Measurements from ENCODE around the gene SELENOS. TPM values are rescaled to one million over a fixed set of nuclear protein-coding genes. Genes with fewer than 3 reads are reported as not detected.

SELENOS gene
- total RNA-seq, 1 donor from 2014 or later: 32.0 TPM

DNA sequence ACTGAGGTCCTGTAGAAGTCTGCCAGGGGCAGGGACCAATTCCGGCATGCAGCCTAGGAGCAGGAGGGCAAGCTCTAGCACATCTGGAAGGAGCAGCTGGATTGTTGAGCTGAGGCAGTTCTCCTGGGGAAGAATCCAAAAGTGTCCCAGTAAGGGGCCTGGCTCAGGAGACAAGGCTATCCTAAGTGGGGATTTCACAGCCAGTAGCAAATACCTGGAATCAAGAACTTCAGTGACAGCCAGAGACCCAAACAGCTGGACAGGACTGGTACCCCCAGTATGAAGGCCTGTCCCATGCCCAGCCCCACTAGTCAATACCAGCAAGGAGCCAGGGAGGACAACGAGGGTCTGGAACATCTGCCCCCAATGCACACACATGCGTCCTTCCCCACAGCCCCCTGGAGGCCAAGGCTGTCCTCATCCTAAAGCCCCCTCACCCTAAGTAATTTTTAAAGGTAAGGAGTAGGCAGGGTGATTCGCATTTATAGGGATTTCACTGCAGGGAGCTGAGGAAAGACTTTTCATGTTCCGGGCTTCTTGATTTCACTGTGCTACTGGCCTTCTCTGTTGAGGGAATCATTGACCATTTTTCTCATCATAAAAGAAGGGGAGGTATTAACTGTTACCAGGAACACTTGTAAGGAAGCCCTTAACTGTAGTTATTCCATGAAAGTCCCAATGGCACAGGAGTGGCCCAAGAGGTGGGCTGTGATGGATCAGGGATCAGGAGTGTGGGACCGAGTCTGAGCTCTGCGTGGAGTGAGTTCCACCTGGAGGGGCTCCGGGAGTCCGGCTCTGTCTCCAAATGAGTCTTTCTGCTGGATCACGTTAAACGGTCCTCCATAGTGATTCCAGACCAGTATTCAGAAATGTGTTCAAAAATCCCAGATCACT is 22.9 kb downstream of the SELENOS start:
- peak in 1 of 2 donors; percentile 57 for DNase-seq (ENCODE audit: low spot score in 2 of 2)
- peaks cover 3 to 19% of the 10 kb centered on the region in 2 donors for H3K4me1 ChIP-seq
- TF ChIP-seq, protein P1, sequence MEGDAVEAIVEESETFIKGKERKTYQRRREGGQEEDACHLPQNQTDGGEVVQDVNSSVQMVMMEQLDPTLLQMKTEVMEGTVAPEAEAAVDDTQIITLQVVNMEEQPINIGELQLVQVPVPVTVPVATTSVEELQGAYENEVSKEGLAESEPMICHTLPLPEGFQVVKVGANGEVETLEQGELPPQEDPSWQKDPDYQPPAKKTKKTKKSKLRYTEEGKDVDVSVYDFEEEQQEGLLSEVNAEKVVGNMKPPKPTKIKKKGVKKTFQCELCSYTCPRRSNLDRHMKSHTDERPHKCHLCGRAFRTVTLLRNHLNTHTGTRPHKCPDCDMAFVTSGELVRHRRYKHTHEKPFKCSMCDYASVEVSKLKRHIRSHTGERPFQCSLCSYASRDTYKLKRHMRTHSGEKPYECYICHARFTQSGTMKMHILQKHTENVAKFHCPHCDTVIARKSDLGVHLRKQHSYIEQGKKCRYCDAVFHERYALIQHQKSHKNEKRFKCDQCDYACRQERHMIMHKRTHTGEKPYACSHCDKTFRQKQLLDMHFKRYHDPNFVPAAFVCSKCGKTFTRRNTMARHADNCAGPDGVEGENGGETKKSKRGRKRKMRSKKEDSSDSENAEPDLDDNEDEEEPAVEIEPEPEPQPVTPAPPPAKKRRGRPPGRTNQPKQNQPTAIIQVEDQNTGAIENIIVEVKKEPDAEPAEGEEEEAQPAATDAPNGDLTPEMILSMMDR (IDR thresholded peaks at IDR 0.05): no peak
- H3K36me3 ChIP-seq: no peaks in the 10 kb centered on the region
- intact Hi-C loops (cut with DNase I): loop anchor here (5.0 to 10.0 kb wide), 3 partner anchors 67 to 650 kb away; partner anchors contain the start of genes ASB7, LINS1 and LRRK1
- H3K27me3 ChIP-seq: no peaks in the 10 kb centered on the region
- no peaks in the 10 kb centered on the region for H3K9me3 ChIP-seq
- no peak overlapping the region for H3K27ac ChIP-seq
- H3K4me3 ChIP-seq: no peak overlapping the region

DNA sequence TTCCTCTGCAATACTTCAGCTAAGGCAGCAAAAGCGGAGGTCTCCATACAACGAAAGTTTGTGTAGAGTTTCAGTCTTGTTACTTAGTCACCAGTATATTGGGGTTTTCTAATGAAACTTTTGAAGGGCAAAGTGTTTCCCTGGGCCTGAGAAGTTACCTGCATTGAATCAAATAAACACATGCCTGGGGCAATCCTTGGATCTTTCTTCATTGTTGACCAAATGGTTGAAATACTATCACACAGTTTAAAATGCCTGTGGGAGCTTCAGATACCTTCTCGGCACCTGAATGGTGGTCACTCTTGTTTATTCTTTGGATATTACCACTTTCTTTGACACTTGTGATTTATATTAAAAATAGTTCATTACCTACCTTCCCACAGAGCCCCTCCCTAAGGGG is 24.4 kb downstream of the SELENOS start:
- intact Hi-C loops (cut with DNase I): loop anchor here (1.0 to 10.0 kb wide), 5 partner anchors 66 to 648 kb away; partner anchors contain the start of genes ASB7 and LINS1
- Histone ChIP-seq H3K36me3 (no peaks in the 10 kb centered on the region), H3K4me1 (peaks cover 3 to 33% of the 10 kb centered on the region in 2 donors), H3K27ac (peak overlapping the region; percentile 83 to 93), H3K4me3 (peak overlapping the region; percentile 83 to 85), H3K27me3 (no peaks in the 10 kb centered on the region), H3K9me3 (no peaks in the 10 kb centered on the region)
- TF ChIP-seq, protein P1 (IDR thresholded peaks at IDR 0.05): no peak
- no peak for DNase-seq (ENCODE audit: low spot score in 2 of 2)

DNA sequence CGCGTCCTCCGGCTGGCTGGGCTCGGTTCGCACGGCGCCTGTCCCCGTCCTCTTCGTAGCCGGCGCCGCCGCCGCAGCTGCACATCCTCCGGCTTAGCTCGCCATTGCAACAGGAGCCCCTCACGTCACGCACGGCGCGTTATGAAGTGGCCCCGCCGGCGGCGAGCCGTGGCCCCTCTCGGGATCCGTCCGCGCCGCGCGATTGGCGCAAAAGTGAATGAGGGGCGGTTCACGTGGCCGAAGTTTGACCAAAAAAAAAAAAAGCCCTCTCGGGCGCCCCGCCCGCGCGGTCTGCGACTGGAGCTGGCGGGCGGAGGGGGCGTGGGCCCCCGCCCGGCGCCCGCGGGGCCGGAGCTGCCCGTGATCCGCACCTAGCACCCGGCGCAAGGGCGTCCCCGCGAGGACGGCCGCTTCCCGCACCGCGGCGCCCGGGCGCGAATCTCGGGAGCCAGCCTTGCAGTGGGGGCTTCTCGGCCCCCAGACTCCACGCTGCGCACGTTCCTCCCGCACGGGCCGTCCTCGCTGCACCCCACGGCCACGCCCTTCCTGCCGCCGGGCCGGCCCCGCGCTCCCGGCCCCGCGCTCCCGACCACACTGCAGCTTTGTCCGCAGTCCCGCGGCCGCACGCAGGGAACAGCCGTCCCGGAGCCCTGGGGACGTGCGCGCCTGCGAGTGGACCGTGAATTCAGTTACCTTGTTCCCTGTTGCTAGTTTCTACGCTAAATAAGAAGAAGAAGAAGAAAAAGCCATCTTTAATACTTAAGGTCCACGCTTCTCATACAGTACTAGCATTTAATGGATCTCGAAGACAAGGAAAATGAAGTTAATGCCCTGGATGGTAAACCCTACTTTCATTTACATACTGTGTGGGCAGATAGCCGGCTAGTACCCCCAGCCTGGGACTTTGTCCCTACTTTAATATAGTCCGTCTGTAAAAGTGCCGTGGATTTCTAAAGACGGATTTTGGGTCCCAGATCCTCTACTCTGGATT is 25.2 kb downstream of the SELENOS start, which contains the start of gene CHSY1:
Gene CHSY1, minus strand, starts transcription at position 219 of the 991 bp plus-strand sequence. CDS start 592 bp downstream, outside the sequence.
- peak within 1 kb of the TSS; percentile 84 to 93 for H3K27ac ChIP-seq
- intact Hi-C loops (cut with DNase I): loop anchor here (1.0 to 10.0 kb wide), 6 partner anchors 51 to 647 kb away; partner anchors contain the start of genes ASB7 and LINS1
- TF ChIP-seq, protein P1 (IDR thresholded peaks at IDR 0.05): peak in 2 of 3 experiments; percentile 38 to 44
- no peaks in the 10 kb centered on the region for H3K36me3 ChIP-seq
- H3K4me3 ChIP-seq: peak within 1 kb of the TSS; percentile 94 to 96
- H3K9me3 ChIP-seq: no peaks in the 10 kb centered on the region
- peaks cover 8 to 40% of the 10 kb centered on the region in 2 donors for H3K4me1 ChIP-seq
- peak; percentile 83 to 96 for DNase-seq (ENCODE audit: low spot score in 2 of 2)
- H3K27me3 ChIP-seq: no peaks in the 10 kb centered on the region

DNA sequence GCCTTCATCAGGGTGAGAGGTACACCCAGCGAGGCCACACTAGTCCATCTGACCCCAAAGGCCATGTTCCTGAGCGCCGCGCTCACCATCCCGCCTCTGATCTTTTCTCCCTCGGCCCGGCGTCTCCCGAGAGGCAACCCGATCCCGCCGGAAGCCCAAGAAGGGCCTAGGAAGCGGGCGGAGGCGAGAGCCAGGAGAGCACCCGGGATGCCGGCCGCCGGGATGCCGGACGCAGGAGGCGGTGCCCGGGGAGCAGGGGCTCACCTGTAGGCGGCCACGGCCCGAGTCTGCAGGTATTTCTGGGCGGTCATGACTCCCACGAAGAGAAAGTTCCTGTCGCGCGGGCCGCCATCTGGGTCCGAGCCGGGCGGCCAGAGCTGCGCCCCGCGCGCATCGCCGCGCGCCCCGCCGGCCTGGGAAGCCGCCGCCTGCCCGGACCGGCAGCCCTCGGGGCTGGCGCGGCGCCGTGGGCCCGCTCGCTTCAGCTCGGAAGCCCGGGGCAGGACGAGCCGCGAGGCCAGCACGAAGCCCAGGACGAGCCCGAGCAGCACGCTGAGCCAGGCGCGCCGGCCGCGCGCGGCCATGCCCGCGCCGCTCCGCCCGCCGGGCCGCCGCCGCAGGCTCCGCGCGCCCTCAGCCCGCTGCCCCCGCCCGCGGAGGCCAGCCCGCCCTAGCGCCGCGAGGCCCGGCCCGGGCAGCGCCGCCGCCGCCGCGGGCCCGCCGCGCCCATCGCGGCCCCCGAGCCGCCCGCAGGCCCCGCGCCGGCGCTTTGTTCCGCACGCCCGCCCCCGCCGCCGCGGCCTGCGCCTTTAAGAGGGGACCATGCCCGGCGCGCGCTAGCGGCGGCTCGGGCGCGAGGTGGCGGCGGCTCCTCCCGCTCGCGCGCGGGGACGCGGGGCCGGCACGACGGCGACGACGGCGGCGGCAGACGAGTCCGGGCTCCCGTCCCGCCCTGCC is 26.1 kb downstream of the SELENOS start:
- Histone ChIP-seq H3K27me3 (no peaks in the 10 kb centered on the region), H3K36me3 (no peaks in the 10 kb centered on the region), H3K4me3 (peak overlapping the region; percentile 94 to 96), H3K27ac (peak overlapping the region; percentile 84 to 93), H3K9me3 (no peaks in the 10 kb centered on the region), H3K4me1 (peaks cover 12 to 44% of the 10 kb centered on the region in 2 donors)
- TF ChIP-seq, protein P1 (IDR thresholded peaks at IDR 0.05): no peak
- intact Hi-C loops (cut with DNase I): loop anchor here (2.0 to 10.0 kb wide), 3 partner anchors 50 to 646 kb away; partner anchors contain the start of genes ASB7 and LINS1
- no peak for DNase-seq (ENCODE audit: low spot score in 2 of 2)
